SK-N-SH (cell line): Measurements from ENCODE around the gene PRH1. TPM values are rescaled to one million over a fixed set of nuclear protein-coding genes. Genes with fewer than 3 reads are reported as not detected.

Experiments
- CTCF ChIA-PET: fragments of 300-600, 350-600 bp; formaldehyde crosslinking; extraction: SDS; loops from one replicate; lab custom pipeline; 2021; lab: Yijun Ruan, JAX
- POLR2A ChIA-PET: fragments of 350-600 bp; sonication (Branson Sonifier 250); formaldehyde crosslinking; extraction: SDS; loops from one replicate; lab custom pipeline; 2020; ENCODE audit warnings: antibody characterized with exemption, inconsistent platforms; lab: Yijun Ruan, JAX
- DNase-seq: peaks from one replicate; pipeline ENCODE4 v3.0.0; 2012
- H2AFZ ChIP-seq: fragments of 200-600 bp; sonication (generic); 2 replicates; pipeline ENCODE4 v1.8.1; 2016; ENCODE audit warnings: antibody characterized with exemption, mild to moderate bottlenecking, low read depth
- H3F3A ChIP-seq: fragments of 200-600 bp; sonication (generic); replicated peaks from 2 replicates; pipeline ENCODE3; 2016; ENCODE audit warnings: antibody characterized with exemption, mild to moderate bottlenecking; ENCODE audit not compliant: insufficient read depth
- H3K27ac ChIP-seq, 2 experiments: fragments of 200-500 bp in 1 of 2; fragments of 200-600 bp in 1 of 2; sonication (Bioruptor generic) in 1 of 2; sonication (generic), shearing (Covaris generic) in 1 of 2; 2 replicates each; pipeline versions ENCODE4 v1.5.1 to v1.6.1; 2014 to 2016; ENCODE audit warnings: low read depth in 2 of 2, inconsistent platforms in 1 of 2, low read length in 1 of 2, mild to moderate bottlenecking in 1 of 2, mixed read lengths in 1 of 2
- H3K27me3 ChIP-seq: fragments of 200-600 bp; sonication (generic), shearing (Covaris generic); 2 replicates; pipeline ENCODE4 v1.6.1; 2016; ENCODE audit warnings: mixed run types; ENCODE audit not compliant: insufficient read depth
- H3K36me3 ChIP-seq, 2 experiments: fragments of 200-500 bp in 1 of 2; fragments of 200-600 bp in 1 of 2; sonication (Bioruptor generic) in 1 of 2; sonication (generic) in 1 of 2; replicated peaks in 1 of 2; 2 replicates each; pipeline versions ENCODE3 to v1.5.1; 2014 to 2016; ENCODE audit warnings: low read length in 1 of 2, mild to moderate bottlenecking in 1 of 2; ENCODE audit not compliant: insufficient read depth in 2 of 2, control insufficient read depth in 1 of 2
- H3K4me1 ChIP-seq, 2 experiments: fragments of 200-500 bp in 1 of 2; fragments of 200-600 bp in 1 of 2; sonication (Bioruptor generic) in 1 of 2; sonication (generic), shearing (Covaris generic) in 1 of 2; 2 replicates each; pipeline versions ENCODE4 v1.5.1 to v1.6.1; 2014 to 2016; ENCODE audit warnings: low read depth in 1 of 2, low read length in 1 of 2, mixed run types in 1 of 2; ENCODE audit not compliant: insufficient read depth in 2 of 2, control insufficient read depth in 1 of 2
- H3K4me2 ChIP-seq: fragments of 200-600 bp; sonication (generic), shearing (Covaris generic); 2 replicates; pipeline ENCODE4 v1.6.1; 2017; ENCODE audit warnings: mixed run types
- H3K4me3 ChIP-seq, 2 experiments: fragments of 200-500 bp in 1 of 2; fragments of 200-600 bp in 1 of 2; sonication (Bioruptor generic) in 1 of 2; sonication (generic), shearing (Covaris generic) in 1 of 2; 2 replicates each; pipeline versions ENCODE4 v1.5.1 to v1.8.1; 2014 to 2016; ENCODE audit warnings: low read depth in 2 of 2, inconsistent platforms in 1 of 2, low read length in 1 of 2, mild to moderate bottlenecking in 1 of 2, mixed read lengths in 1 of 2, moderate library complexity in 1 of 2
- H3K79me2 ChIP-seq: fragments of 200-600 bp; sonication (generic); 2 replicates; pipeline ENCODE4 v1.8.1; 2017; ENCODE audit warnings: mild to moderate bottlenecking; ENCODE audit not compliant: insufficient read depth
- H3K9ac ChIP-seq: fragments of 200-600 bp; sonication (generic); 2 replicates; pipeline ENCODE4 v1.6.1; 2017; ENCODE audit warnings: mixed run types
- H3K9me2 ChIP-seq: fragments of 200-600 bp; sonication (generic); 2 replicates; pipeline ENCODE4 v1.6.1; 2017; ENCODE audit warnings: mixed run types
- H3K9me3 ChIP-seq: fragments of 200-600 bp; sonication (generic); 2 replicates; pipeline ENCODE4 v1.6.1; 2017; ENCODE audit warnings: mixed run types, mild to moderate bottlenecking, moderate library complexity
- H4K20me1 ChIP-seq: fragments of 200-600 bp; sonication (generic); 2 replicates; pipeline ENCODE4 v1.6.1; 2017; ENCODE audit warnings: mild to moderate bottlenecking, mixed run types; ENCODE audit not compliant: insufficient read depth
- EZH2phosphoT487 ChIP-seq: fragments of 200-600 bp; sonication (generic); IDR thresholded peaks from 2 replicates; pipeline ENCODE4 v1.6.1; 2017; ENCODE audit warnings: low read depth, mixed run types, mild to moderate bottlenecking, antibody characterized with exemption, moderate library complexity, borderline replicate concordance
- FOSL2 ChIP-seq: IDR thresholded peaks from 2 replicates; pipeline ENCODE4 v1.4.0; 2012; ENCODE audit warnings: low read depth, mild to moderate bottlenecking, moderate library complexity, borderline replicate concordance
- FOXJ3 ChIP-seq: sonication (generic); formaldehyde crosslinking; IDR thresholded peaks from 2 replicates; pipeline ENCODE4 v1.5.1; 2020; ENCODE audit warnings: mild to moderate bottlenecking, missing genetic modification reagents
- GABPA ChIP-seq: IDR thresholded peaks from 2 replicates; pipeline ENCODE4 v1.4.0; 2012; ENCODE audit warnings: low read depth, mild to moderate bottlenecking
- GATA2 ChIP-seq: sonication (generic); formaldehyde crosslinking; IDR thresholded peaks from 2 replicates; pipeline ENCODE4 v1.5.0; 2020; ENCODE audit warnings: mild to moderate bottlenecking, missing genetic modification reagents
- IRF3 ChIP-seq: fragments of 150-350 bp; IDR thresholded peaks from 2 replicates; pipeline ENCODE4 v1.6.1; 2016; ENCODE audit warnings: mild to moderate bottlenecking, low read depth, low read length
- PBX3 ChIP-seq: IDR thresholded peaks from 2 replicates; pipeline ENCODE4; 2012
- RCOR1 ChIP-seq: fragments of 150-350 bp; IDR thresholded peaks from 2 replicates; pipeline ENCODE4 v1.6.1; 2017; ENCODE audit warnings: antibody characterized with exemption, low read length
- REST ChIP-seq: IDR thresholded peaks from 2 replicates; pipeline ENCODE4 v1.6.1; 2012; ENCODE audit warnings: mild to moderate bottlenecking, low read depth, low read length, moderate library complexity
- TEAD4 ChIP-seq: IDR thresholded peaks from 2 replicates; pipeline ENCODE4 v1.4.0; 2012; ENCODE audit warnings: mild to moderate bottlenecking, borderline replicate concordance; ENCODE audit not compliant: insufficient read depth
- USF1 ChIP-seq: IDR thresholded peaks from 2 replicates; pipeline ENCODE4 v1.4.0; 2012; ENCODE audit warnings: low read depth, borderline replicate concordance
- YY1 ChIP-seq: IDR thresholded peaks from 2 replicates; pipeline ENCODE4 v1.4.0; 2012; ENCODE audit warnings: low read depth, mild to moderate bottlenecking
- WGBS: methylation state at CpG from one replicate; pipeline ENCODE4 v1.1.6; 2017; ENCODE audit warnings: low lambda C conversion rate; 5-methylcytosine and 5-hydroxymethylcytosine counted together
- polyA plus RNA-seq, 3 experiments: library from polyadenylated mRNA; depleted of rRNA; stranded (reverse); fragments of >200 nt; gene quantifications; 2 replicates each; pipeline ENCODE4 v1.2.3, GENCODE V29; 2012

The PRH1 gene
- polyA plus RNA-seq, 1 of the 3 experiments (the other 2 are of a cell fraction), result 2.0 TPM

GRCh38 chr12:10901427-10901826, 17.4 kb upstream of the PRH1 start:
- H3K9ac ChIP-seq, result no peak overlapping the region
- TF ChIP-seq RCOR1, result no peak
- no peak for TF ChIP-seq YY1
- no peak for TF ChIP-seq PBX3
- no peak for TF ChIP-seq FOSL2
- TF ChIP-seq USF1, result no peak
- no peak for TF ChIP-seq TEAD4
- no peak for TF ChIP-seq GATA2 (CRISPR knock-in tag)
- TF ChIP-seq EZH2phosphoT487, result no peak
- no peak for TF ChIP-seq GABPA
- TF ChIP-seq IRF3, result no peak
- TF ChIP-seq REST, result no peak
- TF ChIP-seq FOXJ3 (CRISPR knock-in tag), result no peak
- TF ChIP-seq, all 33 proteins: peak for 0
- no peaks in the 10 kb centered on the region for H3K4me1 ChIP-seq
- H3K4me3 ChIP-seq, result no peak overlapping the region
- no peaks in the 10 kb centered on the region for H3F3A ChIP-seq
- H4K20me1 ChIP-seq, result no peaks in the 10 kb centered on the region
- no peak for DNase-seq
- no peaks in the 10 kb centered on the region for H3K27me3 ChIP-seq
- H2AFZ ChIP-seq, result no peak overlapping the region
- H3K36me3 ChIP-seq, result peaks cover 0 to 16% of the 10 kb centered on the region in 2 experiments
- ChIA-PET CTCF (no interaction called here), POLR2A (no interaction called here)
- H3K27ac ChIP-seq, result no peak overlapping the region
- H3K9me3 ChIP-seq, result peaks cover 12% of the 10 kb centered on the region; the same call in 1 of the 2 replicates
- H3K4me2 ChIP-seq, result no peak overlapping the region
- H3K9me2 ChIP-seq, result no peaks in the 10 kb centered on the region
- peaks cover 9% of the 10 kb centered on the region; the same call in 1 of the 2 replicates for H3K79me2 ChIP-seq
- 100% methylated on average over 1 of the region's 1 CpG for WGBS
